GM18873 (cell line): ENCODE measurements around the gene TDRD9.

Source experiments
- ATAC-seq: cut with Tn5 transposase; IDR thresholded peaks from one replicate; pipeline ENCODE4 v1.9.1; 2021; ENCODE audit warnings: mild to moderate bottlenecking, moderate library complexity, moderate number of reproducible peaks; ENCODE audit not compliant: unreplicated experiment, low FRiP score

TDRD9 gene

DNA sequence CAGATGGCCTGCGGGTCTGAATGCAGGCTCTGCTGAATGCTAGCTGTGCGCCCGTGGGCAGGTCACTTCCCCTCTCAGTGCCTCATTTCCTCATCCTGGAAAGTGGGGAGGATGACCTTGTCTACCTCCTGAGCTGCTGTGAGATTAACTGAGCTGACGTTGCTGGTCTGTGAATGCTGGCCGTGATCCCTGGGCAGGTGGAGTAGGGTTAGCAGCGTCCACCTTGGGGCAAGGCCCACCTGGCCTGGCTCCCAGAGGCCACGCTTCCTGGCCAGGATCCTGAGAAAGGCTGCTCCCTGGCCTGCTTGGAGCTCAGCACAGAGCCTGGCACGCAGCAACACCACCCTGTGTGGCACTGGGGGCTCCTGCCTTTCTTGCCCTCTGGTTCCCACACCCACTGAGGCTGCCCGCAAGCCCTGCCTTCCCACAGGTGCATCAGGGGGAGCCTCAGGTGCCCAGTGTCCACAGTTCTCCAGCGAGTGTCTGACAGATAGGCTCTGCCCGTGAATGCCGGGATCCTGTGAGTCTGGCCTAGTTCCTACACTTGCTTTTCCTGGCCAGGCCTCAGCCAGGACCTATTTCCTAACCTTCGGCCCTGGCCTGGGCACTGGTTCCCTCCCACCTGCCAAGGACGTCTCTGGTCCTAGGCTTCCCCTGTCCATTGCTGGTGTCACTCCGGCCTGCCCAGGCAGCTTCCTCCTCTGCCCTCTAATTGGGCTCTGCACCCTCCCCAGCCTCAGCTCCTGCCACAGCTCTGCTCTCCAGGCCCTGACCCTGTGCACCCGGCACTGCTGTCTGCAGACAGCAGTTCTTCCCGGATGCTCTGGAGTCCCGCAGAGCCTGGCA, 37.2 kb upstream of the TDRD9 start:
- ATAC-seq, result no peak

- ATAC-seq, result no peak
Observed at GRCh38 chr14:103891667-103892215, 36.5 kb upstream of the TDRD9 start.

- no peak for ATAC-seq
Observed at GRCh38 chr14:103892247-103892646, 36.0 kb upstream of the TDRD9 start.

- ATAC-seq, result no peak
Observed at GRCh38 chr14:103894034-103894722, 34.1 kb upstream of the TDRD9 start.

DNA sequence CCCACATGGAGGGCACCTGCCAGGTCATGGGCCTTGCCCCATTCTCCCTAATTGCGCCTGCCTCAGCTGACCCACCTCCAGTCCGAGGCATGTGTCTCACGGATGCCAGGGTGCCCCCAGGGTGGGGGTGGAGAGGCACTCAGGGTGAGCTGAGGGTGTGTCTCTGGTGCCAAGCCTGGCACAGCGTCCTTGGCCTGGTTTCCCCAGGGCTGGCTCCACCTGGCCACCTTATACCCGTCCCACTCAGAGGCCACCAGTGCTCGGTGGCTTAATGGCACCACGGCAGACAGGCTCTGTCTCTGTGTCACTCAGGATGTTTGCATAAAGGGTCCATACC, 33.6 kb upstream of the TDRD9 start:
- no peak for ATAC-seq

GRCh38 chr14:103896578-103896977, 31.7 kb upstream of the TDRD9 start:
- no peak for ATAC-seq

- ATAC-seq, result no peak
Observed at GRCh38 chr14:103897075-103897947, 30.9 kb upstream of the TDRD9 start.

DNA sequence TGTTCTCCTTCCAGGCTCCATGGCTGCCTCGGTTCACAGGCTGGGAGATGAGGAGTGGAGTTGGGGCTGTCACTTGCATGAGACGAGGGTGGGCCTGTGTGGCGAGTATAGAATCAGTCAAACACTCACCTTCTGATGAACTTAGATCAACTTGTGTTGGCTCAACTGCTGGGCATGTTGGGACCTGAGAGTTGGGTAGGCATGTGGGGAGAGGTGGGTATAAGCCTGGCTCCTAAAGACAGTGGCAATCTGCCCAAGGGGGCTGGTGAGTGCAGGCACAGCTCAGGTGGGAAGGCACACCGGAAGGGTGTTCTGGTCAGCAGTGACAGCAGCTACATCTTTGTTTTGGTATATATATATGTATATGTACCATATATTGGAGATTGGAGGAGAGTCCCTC, 30.1 kb upstream of the TDRD9 start:
- no peak for ATAC-seq

GRCh38 chr14:103898711-103899110, 29.5 kb upstream of the TDRD9 start:
- ATAC-seq, result no peak

GRCh38 chr14:103899316-103899715, 28.9 kb upstream of the TDRD9 start:
- no peak for ATAC-seq

DNA sequence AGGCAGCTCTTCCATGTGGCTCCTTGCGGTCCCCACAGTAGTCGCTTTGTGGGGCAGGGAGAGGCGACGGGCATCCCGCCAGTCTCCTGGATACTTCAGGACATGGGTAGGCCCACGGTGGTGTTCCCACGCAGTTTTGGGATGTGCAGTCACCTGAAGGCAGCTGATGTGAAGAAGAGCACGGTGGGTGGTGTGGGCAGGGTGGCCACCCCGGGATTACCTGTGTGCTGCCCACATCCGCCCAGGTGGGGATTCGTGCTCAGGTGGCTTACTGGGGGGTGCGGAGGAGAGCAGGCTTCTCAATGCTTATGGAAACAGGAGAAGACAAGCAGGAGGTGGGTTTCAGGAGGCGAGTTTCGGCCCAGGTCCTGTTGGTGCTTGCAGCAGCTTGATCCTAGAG, 28.4 kb upstream of the TDRD9 start:
- ATAC-seq, result no peak

- no peak for ATAC-seq
Observed at GRCh38 chr14:103904493-103905107, 23.7 kb upstream of the TDRD9 start.

DNA sequence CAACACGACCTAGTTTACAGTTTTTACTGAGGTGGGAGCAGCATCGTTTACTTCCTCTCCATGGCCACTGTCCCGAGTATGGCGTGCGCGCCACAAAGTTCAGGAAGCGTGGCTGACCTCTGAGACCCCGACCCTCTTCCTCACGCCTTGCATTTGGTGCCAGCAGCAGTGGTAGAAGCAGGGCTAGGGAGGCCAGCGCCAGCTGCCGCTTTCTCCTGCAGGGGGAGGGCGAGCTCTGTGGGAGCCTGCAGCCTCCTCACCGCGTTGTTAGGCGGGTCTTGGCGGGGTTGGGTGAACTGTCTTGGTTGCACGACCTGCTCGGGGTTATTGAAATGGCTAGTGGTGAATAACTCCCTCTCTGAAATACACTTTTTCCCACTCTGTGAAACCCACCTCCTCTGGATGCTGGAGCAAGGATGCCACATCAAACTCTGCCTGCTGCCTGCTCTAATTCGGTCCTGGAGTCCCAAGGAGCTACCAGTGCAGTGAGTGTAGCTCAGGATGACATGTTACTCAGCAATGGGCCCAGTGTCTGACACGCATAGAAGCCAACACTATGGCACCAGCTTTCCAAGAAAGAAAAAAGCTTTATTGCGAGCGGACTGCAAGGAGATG, 22.3 kb upstream of the TDRD9 start:
- no peak for ATAC-seq

- ATAC-seq, result no peak
Observed at GRCh38 chr14:103908580-103908979, 19.7 kb upstream of the TDRD9 start.

GRCh38 chr14:103909531-103910261, 18.6 kb upstream of the TDRD9 start:
- no peak for ATAC-seq

GRCh38 chr14:103910262-103910935, 17.9 kb upstream of the TDRD9 start:
- ATAC-seq, result no peak

DNA sequence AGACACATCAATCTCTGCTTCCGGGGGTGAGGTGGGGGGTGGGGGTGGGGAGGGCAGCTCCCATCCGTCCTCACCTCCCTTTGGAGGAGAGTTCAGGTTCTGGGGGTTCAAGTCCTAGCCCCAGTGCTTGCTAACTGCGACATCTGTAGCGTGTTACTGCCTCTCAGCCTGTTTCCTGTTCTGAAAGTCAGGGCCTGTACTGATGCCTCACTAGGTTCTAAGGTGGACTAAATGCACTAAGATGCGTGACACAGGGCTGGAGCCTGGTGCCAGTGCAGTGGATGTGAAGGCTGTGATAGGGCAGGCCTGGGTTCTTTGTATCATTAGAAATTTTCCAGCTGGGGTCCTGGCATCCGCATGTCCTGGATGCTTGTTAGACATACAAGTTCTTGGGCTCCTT, 17.3 kb upstream of the TDRD9 start:
- no peak for ATAC-seq

DNA sequence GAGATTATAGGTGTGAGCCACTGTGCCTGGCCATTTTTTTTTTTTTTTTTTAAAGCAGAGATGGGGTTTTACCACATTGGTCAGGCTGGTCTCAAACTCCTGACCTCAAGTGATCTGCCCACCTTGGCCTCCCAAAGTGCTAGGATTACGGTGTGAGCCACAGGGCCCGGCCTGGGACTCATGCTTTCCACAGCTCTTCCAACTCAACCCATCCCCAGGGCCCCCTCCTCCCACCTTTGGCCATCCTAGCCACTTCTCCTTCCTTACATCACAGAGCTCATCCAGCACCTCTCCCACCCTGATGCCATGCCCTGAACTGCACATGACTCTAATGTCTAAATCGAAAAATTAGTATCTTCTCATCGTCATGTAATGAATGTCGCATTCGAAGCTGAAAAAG, 12.6 kb upstream of the TDRD9 start:
- ATAC-seq, result no peak
